ENCODE results near the gene ZNF518B.

The ZNF518B gene

GRCh38 chr4:10455133-10455532 lies 2.1 kb downstream of the ZNF518B start:
- TF ChIP-seq, protein P1, sequence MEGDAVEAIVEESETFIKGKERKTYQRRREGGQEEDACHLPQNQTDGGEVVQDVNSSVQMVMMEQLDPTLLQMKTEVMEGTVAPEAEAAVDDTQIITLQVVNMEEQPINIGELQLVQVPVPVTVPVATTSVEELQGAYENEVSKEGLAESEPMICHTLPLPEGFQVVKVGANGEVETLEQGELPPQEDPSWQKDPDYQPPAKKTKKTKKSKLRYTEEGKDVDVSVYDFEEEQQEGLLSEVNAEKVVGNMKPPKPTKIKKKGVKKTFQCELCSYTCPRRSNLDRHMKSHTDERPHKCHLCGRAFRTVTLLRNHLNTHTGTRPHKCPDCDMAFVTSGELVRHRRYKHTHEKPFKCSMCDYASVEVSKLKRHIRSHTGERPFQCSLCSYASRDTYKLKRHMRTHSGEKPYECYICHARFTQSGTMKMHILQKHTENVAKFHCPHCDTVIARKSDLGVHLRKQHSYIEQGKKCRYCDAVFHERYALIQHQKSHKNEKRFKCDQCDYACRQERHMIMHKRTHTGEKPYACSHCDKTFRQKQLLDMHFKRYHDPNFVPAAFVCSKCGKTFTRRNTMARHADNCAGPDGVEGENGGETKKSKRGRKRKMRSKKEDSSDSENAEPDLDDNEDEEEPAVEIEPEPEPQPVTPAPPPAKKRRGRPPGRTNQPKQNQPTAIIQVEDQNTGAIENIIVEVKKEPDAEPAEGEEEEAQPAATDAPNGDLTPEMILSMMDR (IDR thresholded peaks at IDR 0.05), result no peak

DNA sequence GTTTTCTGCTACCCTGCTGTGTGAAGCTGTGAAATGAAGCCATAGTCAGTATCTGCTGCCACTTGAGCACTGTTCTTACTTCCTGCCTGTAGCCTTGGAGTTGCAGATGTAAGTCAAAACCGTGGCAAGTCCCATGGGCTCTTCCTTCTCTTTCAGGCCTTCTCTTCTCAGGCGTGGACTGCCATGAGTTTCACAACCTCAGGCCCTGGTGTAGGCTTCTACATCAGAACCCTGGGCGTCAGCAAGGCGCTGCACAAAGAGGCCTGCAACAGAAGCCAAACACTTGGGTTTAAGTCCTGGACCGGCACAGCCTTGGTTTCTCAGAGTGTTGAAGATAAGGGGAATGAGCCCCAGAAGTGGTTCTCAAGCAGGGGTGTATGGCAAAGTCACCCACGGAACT lies 2.5 kb downstream of the ZNF518B start:
- TF ChIP-seq, protein P1 (IDR thresholded peaks at IDR 0.05), result no peak

DNA sequence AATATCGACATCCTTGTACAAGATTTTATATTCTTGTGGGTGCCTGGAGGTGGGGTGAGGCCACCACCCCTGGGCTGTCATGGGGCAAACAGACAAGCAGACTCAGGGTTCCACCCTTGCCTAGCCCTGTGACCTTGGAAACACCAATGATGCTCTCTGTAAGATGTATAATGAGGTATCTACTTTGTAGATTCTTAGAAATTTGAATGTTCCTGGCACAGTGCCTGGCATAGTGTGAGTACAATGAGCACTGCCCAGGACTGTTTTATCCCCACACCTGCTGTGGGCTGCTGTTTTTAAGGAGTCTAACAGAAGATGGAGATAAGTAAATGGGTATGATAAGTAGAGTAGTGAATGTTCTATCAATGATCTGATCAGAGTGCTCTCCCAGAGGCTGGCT lies 3.1 kb downstream of the ZNF518B start:
- TF ChIP-seq, protein P1 (IDR thresholded peaks at IDR 0.05), result no peak

- TF ChIP-seq, protein P1 (IDR thresholded peaks at IDR 0.05), result no peak
Observed at GRCh38 chr4:10448991-10449390, 8.2 kb downstream of the ZNF518B start.

- TF ChIP-seq, protein P1 (IDR thresholded peaks at IDR 0.05), result no peak
Observed at GRCh38 chr4:10442976-10443375, 14.2 kb downstream of the ZNF518B start.

GRCh38 chr4:10441512-10441911 lies 15.7 kb downstream of the ZNF518B start:
- TF ChIP-seq, protein P1 (IDR thresholded peaks at IDR 0.05), result no peak

GRCh38 chr4:10438924-10439323 lies 18.3 kb downstream of the ZNF518B start:
- TF ChIP-seq, protein P1 (IDR thresholded peaks at IDR 0.05), result no peak

DNA sequence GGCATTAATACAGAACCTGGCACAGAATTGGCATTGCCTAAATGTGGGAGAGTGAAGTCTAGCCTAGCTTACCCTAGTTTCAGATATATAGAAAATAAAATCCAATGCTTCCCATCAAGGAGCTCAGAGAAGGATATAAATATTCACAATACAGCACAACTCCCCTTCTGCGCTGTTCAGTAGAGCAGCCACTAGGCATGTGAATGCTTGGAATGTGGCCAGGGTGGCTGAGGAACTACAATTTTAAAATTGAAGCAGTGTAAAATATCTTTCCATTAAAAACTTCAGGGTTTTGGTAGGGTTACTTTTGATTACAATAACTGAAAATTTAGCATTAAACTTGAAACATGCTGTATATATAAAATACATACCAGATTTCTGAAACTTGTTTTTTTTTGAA lies 19.5 kb downstream of the ZNF518B start:
- TF ChIP-seq, protein P1 (IDR thresholded peaks at IDR 0.05), result no peak
